ENCODE results near the gene TRAPPC2L. TPM values are rescaled to one million over a fixed set of nuclear protein-coding genes. Genes with fewer than 3 reads are reported as not detected.

TRAPPC2L gene
- total and polyA plus RNA-seq, 2 of the 13 experiments (the other 11 are each of a cell fraction or from before 2014, with no cell fraction given): 96.3 to 107 TPM

DNA sequence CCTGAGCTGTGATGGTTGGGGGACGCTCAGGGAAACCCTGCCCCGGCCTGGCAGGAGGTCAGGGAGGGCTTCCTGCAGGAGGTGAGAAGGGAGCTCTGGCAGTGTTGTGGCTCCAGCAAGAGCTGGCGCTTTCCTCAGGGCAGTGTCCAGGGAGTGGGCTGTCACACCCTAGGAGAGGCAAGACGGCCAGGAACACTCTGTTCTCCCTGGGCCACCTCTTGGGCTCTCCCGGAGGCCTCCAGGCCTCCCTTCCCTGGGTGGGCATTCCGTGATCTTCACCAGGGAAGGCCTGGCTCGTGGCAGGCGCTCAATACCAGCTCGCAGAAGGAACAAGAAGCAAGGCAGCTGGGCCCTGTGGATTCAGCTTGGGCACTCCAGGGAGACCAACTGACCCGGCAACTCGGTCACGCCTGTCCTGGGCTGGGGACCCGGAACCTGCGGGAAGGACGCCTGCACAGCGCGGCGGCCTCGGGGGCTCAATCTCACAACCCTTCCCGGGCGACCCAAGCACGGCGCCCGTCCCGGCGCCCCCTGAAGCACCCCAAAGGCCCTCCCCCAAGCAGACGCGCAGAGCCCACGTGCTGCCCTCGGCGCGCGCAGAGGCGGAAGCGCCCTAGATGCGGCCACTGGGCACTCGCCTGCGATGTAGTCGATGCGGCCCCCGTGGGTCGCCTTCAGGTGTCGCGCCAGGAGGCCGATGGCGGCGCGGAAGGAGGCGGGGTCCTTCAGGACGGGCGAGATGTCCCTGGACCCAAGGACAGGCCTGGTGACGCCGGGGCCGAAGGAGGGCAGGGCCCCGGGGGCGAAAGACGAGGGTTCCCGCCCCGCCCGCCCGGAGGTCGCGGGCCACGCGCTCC lies 45.8 kb upstream of the TRAPPC2L start (continued):
- TF ChIP-seq, protein P1, sequence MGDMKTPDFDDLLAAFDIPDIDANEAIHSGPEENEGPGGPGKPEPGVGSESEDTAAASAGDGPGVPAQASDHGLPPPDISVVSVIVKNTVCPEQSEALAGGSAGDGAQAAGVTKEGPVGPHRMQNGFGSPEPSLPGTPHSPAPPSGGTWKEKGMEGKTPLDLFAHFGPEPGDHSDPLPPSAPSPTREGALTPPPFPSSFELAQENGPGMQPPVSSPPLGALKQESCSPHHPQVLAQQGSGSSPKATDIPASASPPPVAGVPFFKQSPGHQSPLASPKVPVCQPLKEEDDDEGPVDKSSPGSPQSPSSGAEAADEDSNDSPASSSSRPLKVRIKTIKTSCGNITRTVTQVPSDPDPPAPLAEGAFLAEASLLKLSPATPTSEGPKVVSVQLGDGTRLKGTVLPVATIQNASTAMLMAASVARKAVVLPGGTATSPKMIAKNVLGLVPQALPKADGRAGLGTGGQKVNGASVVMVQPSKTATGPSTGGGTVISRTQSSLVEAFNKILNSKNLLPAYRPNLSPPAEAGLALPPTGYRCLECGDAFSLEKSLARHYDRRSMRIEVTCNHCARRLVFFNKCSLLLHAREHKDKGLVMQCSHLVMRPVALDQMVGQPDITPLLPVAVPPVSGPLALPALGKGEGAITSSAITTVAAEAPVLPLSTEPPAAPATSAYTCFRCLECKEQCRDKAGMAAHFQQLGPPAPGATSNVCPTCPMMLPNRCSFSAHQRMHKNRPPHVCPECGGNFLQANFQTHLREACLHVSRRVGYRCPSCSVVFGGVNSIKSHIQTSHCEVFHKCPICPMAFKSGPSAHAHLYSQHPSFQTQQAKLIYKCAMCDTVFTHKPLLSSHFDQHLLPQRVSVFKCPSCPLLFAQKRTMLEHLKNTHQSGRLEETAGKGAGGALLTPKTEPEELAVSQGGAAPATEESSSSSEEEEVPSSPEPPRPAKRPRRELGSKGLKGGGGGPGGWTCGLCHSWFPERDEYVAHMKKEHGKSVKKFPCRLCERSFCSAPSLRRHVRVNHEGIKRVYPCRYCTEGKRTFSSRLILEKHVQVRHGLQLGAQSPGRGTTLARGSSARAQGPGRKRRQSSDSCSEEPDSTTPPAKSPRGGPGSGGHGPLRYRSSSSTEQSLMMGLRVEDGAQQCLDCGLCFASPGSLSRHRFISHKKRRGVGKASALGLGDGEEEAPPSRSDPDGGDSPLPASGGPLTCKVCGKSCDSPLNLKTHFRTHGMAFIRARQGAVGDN (CRISPR knock-in tag; IDR thresholded peaks at IDR 0.05): peak; percentile 91; the same call in 1 of the 2 replicates
- TF ChIP-seq ZNF775 (CRISPR knock-in tag; IDR thresholded peaks at IDR 0.05; ENCODE audit: borderline replicate concordance) (peak; percentile 77), ZNF224 (CRISPR knock-in tag; IDR thresholded peaks at IDR 0.05) (peak; percentile 38; the same call in 1 of the 2 replicates), ZKSCAN5 (CRISPR knock-in tag; IDR thresholded peaks at IDR 0.05) (no peak), REPIN1 (CRISPR knock-in tag; IDR thresholded peaks at IDR 0.05; ENCODE audit: borderline replicate concordance, low read depth) (no peak), U2AF1 (optimal IDR thresholded peaks at IDR 0.05; ENCODE audit: low read depth, low read length) (no peak), WIZ (CRISPR knock-in tag; IDR thresholded peaks at IDR 0.05) (no peak), ZNF234 (CRISPR knock-in tag; conservative IDR thresholded peaks at IDR 0.05) (no peak; the same call in 1 of the 2 replicates), ZNF205 (CRISPR knock-in tag; IDR thresholded peaks at IDR 0.05) (peak; percentile 45; the same call in 1 of the 2 replicates), RFX3 (CRISPR knock-in tag; IDR thresholded peaks at IDR 0.05) (no peak), RBAK (CRISPR knock-in tag; IDR thresholded peaks at IDR 0.05) (no peak), SATB2 (CRISPR knock-in tag; IDR thresholded peaks at IDR 0.05) (0 out of 2 replicates have a peak, but pooled peaks have one; percentile 29), TP53 (CRISPR knock-in tag; conservative IDR thresholded peaks at IDR 0.05) (no peak), KDM1A (CRISPR knock-in tag; IDR thresholded peaks at IDR 0.05) (no peak), AGO2 (optimal IDR thresholded peaks at IDR 0.05; ENCODE audit: low read depth, low read length) (peak; percentile 97), ZBTB8A (CRISPR knock-in tag; IDR thresholded peaks at IDR 0.05; ENCODE audit: borderline replicate concordance, low read depth) (peak; percentile 90), MTA1 (CRISPR knock-in tag; IDR thresholded peaks at IDR 0.05; ENCODE audit: borderline replicate concordance) (no peak), SIX4 (CRISPR knock-in tag; IDR thresholded peaks at IDR 0.05) (no peak), NFATC3 (CRISPR knock-in tag; IDR thresholded peaks at IDR 0.05) (peak; percentile 26; the same call in 1 of the 2 replicates)
- TF ChIP-seq, protein P2, sequence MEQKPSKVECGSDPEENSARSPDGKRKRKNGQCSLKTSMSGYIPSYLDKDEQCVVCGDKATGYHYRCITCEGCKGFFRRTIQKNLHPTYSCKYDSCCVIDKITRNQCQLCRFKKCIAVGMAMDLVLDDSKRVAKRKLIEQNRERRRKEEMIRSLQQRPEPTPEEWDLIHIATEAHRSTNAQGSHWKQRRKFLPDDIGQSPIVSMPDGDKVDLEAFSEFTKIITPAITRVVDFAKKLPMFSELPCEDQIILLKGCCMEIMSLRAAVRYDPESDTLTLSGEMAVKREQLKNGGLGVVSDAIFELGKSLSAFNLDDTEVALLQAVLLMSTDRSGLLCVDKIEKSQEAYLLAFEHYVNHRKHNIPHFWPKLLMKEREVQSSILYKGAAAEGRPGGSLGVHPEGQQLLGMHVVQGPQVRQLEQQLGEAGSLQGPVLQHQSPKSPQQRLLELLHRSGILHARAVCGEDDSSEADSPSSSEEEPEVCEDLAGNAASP (CRISPR knock-in tag; IDR thresholded peaks at IDR 0.05; ENCODE audit: borderline replicate concordance): peak; percentile 10; the same call in 1 of the 2 replicates
- TF ChIP-seq, protein P3, sequence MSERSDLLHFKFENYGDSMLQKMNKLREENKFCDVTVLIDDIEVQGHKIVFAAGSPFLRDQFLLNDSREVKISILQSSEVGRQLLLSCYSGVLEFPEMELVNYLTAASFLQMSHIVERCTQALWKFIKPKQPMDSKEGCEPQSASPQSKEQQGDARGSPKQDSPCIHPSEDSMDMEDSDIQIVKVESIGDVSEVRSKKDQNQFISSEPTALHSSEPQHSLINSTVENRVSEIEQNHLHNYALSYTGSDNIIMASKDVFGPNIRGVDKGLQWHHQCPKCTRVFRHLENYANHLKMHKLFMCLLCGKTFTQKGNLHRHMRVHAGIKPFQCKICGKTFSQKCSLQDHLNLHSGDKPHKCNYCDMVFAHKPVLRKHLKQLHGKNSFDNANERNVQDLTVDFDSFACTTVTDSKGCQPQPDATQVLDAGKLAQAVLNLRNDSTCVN (CRISPR knock-in tag; IDR thresholded peaks at IDR 0.05; ENCODE audit: borderline replicate concordance): no peak; the same call in 1 of the 2 replicates
- TF ChIP-seq, protein P4, sequence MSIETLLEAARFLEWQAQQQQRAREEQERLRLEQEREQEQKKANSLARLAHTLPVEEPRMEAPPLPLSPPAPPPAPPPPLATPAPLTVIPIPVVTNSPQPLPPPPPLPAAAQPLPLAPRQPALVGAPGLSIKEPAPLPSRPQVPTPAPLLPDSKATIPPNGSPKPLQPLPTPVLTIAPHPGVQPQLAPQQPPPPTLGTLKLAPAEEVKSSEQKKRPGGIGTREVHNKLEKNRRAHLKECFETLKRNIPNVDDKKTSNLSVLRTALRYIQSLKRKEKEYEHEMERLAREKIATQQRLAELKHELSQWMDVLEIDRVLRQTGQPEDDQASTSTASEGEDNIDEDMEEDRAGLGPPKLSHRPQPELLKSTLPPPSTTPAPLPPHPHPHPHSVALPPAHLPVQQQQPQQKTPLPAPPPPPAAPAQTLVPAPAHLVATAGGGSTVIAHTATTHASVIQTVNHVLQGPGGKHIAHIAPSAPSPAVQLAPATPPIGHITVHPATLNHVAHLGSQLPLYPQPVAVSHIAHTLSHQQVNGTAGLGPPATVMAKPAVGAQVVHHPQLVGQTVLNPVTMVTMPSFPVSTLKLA (IDR thresholded peaks at IDR 0.05): peak; percentile 31; the same call in 1 of the 2 replicates

Measured in HepG2 (cell line).